ENCODE results near the gene MATK. TPM values are rescaled to one million over a fixed set of nuclear protein-coding genes. Genes with fewer than 3 reads are reported as not detected.

MATK gene
- total and polyA plus RNA-seq, 10 of the 15 experiments (the other 5 are each of a cell fraction or from before 2014, with no cell fraction given) = 0.24 to 2.2 (median 1.1) TPM; not detected in 2

DNA sequence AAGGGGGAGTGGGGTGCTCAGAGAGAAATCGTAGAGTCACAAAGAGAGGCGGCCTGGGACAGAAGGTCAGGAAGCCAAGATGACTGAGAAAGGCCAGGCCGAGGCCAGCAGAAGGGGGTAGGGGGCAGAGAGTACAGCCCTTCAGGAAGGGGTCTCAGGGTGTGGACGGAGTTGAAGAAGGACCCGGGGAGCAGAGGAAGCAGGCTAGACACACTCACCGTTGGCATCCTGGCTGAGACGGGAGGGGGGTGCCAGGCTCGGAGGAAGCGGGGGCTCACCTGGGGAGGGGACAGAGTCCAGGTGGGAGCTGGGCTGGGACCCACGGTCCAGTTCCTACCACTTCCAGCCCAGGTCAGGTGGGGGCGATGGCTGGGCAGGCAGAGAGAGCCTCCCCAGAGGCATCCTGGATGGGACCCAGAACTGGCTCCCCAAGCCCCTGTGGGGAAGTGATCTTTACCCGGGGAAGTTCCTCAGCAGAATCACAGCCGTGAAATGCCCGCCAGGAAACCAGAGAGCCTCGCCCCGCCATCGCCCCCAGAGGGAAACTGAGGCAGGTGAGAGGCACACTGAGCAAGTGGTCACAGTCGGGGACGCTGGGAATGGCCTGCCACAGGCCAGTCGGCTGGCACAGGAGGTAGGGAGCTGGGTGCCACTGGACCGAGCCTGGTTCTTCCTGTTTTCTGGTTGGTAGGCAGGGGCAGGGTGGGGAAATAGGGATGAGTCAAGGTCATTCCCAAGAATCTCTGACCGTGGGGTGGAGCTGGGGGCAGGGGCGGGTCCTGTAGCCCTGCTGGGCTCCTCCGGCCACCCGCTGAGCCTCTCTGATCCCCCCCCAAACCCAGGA is 1.4 kb downstream of the MATK start:
- no TSS peak for BruUV-seq (replicated peaks)
- no peak for ATAC-seq
- POLR2A ChIA-PET = no interaction called here
- no peaks in the 10 kb centered on the region for H4K20me1 ChIP-seq (ENCODE audit: control insufficient read depth, insufficient read depth)
- SMC1A ChIA-PET (ENCODE audit: uncharacterized antibody, unreplicated experiment) = no interaction called here
- 8% methylated on average over 21 of the region's 25 CpGs for WGBS (ENCODE audit: insufficient coverage, insufficient replicate concordance, low lambda C conversion rate, missing lambda C conversion rate)
- CTCF ChIA-PET = no interaction called here
- TF ChIP-seq ZNF24 (IDR thresholded peaks at IDR 0.05) (no peak), TAF1 (IDR thresholded peaks at IDR 0.05; ENCODE audit: borderline replicate concordance, low read depth, low read length) (no peak), ZNF622 (IDR thresholded peaks at IDR 0.05) (no peak), SREBF1 (IDR thresholded peaks at IDR 0.05; ENCODE audit: low read length) (no peak), SMC3 (IDR thresholded peaks at IDR 0.05; ENCODE audit: borderline replicate concordance, low read length) (no peak), RAD51 (IDR thresholded peaks at IDR 0.05) (no peak), HDGF (IDR thresholded peaks at IDR 0.05) (no peak), RFX5 (IDR thresholded peaks at IDR 0.05; ENCODE audit: low read depth, low read length) (no peak)
- TF ChIP-seq, protein P1, sequence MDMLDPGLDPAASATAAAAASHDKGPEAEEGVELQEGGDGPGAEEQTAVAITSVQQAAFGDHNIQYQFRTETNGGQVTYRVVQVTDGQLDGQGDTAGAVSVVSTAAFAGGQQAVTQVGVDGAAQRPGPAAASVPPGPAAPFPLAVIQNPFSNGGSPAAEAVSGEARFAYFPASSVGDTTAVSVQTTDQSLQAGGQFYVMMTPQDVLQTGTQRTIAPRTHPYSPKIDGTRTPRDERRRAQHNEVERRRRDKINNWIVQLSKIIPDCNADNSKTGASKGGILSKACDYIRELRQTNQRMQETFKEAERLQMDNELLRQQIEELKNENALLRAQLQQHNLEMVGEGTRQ (IDR thresholded peaks at IDR 0.05; ENCODE audit: borderline replicate concordance, low read depth, low read length) = no peak
- TF ChIP-seq, protein P2, sequence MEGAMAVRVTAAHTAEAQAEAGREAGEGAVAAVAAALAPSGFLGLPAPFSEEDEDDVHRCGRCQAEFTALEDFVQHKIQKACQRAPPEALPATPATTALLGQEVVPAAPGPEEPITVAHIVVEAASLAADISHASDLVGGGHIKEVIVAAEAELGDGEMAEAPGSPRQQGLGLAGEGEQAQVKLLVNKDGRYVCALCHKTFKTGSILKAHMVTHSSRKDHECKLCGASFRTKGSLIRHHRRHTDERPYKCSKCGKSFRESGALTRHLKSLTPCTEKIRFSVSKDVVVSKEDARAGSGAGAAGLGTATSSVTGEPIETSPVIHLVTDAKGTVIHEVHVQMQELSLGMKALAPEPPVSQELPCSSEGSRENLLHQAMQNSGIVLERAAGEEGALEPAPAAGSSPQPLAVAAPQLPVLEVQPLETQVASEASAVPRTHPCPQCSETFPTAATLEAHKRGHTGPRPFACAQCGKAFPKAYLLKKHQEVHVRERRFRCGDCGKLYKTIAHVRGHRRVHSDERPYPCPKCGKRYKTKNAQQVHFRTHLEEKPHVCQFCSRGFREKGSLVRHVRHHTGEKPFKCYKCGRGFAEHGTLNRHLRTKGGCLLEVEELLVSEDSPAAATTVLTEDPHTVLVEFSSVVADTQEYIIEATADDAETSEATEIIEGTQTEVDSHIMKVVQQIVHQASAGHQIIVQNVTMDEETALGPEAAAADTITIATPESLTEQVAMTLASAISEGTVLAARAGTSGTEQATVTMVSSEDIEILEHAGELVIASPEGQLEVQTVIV (IDR thresholded peaks at IDR 0.05; ENCODE audit: borderline replicate concordance, partially characterized antibody) = no peak
- TF ChIP-seq, protein P3, sequence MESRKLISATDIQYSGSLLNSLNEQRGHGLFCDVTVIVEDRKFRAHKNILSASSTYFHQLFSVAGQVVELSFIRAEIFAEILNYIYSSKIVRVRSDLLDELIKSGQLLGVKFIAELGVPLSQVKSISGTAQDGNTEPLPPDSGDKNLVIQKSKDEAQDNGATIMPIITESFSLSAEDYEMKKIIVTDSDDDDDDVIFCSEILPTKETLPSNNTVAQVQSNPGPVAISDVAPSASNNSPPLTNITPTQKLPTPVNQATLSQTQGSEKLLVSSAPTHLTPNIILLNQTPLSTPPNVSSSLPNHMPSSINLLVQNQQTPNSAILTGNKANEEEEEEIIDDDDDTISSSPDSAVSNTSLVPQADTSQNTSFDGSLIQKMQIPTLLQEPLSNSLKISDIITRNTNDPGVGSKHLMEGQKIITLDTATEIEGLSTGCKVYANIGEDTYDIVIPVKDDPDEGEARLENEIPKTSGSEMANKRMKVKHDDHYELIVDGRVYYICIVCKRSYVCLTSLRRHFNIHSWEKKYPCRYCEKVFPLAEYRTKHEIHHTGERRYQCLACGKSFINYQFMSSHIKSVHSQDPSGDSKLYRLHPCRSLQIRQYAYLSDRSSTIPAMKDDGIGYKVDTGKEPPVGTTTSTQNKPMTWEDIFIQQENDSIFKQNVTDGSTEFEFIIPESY (IDR thresholded peaks at IDR 0.05) = no peak
- TF ChIP-seq, protein P4, sequence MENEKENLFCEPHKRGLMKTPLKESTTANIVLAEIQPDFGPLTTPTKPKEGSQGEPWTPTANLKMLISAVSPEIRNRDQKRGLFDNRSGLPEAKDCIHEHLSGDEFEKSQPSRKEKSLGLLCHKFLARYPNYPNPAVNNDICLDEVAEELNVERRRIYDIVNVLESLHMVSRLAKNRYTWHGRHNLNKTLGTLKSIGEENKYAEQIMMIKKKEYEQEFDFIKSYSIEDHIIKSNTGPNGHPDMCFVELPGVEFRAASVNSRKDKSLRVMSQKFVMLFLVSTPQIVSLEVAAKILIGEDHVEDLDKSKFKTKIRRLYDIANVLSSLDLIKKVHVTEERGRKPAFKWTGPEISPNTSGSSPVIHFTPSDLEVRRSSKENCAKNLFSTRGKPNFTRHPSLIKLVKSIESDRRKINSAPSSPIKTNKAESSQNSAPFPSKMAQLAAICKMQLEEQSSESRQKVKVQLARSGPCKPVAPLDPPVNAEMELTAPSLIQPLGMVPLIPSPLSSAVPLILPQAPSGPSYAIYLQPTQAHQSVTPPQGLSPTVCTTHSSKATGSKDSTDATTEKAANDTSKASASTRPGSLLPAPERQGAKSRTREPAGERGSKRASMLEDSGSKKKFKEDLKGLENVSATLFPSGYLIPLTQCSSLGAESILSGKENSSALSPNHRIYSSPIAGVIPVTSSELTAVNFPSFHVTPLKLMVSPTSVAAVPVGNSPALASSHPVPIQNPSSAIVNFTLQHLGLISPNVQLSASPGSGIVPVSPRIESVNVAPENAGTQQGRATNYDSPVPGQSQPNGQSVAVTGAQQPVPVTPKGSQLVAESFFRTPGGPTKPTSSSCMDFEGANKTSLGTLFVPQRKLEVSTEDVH (IDR thresholded peaks at IDR 0.05; ENCODE audit: low read depth, partially characterized antibody) = no peak
- H2AFZ ChIP-seq (ENCODE audit: control insufficient read depth, low read depth, low read length) = no peak overlapping the region
- H3K4me3 ChIP-seq = no peak overlapping the region
- DNase-seq (ENCODE audit: low read depth, low spot score) = no peak
- intact Hi-C loops (cut with micrococcal nuclease; ENCODE audit: unreplicated experiment) = no loop called here
- RAD21 ChIA-PET (ENCODE audit: unreplicated experiment) = no interaction called here
- in situ Hi-C loops (cut with MboI) = no loop called here
- no peak overlapping the region; the same call in 1 of the 2 replicates for H3K4me2 ChIP-seq (ENCODE audit: control insufficient read depth, insufficient read depth)
- H3K27ac ChIP-seq (ENCODE audit: control insufficient read depth, insufficient read depth) = no peak overlapping the region
- H3K9me3 ChIP-seq (replicated peaks; ENCODE audit: control insufficient read depth, insufficient read depth, low read length) = no peaks in the 10 kb centered on the region; the same call in 2 of the 3 replicates
- H3K79me2 ChIP-seq (ENCODE audit: control insufficient read depth, insufficient read depth, low read length) = no peaks in the 10 kb centered on the region
- no peaks in the 10 kb centered on the region; a peak in 1 of 4 replicates for H3K27me3 ChIP-seq (replicated peaks in 1 of 2; ENCODE audit: control insufficient read depth in 2 of 2, insufficient read depth in 2 of 2, low read length in 1 of 2)
- H3K4me1 ChIP-seq (ENCODE audit: control insufficient read depth, insufficient read depth, low read length) = no peaks in the 10 kb centered on the region
- no peaks in the 10 kb centered on the region; a peak in 1 of 4 replicates for H3K36me3 ChIP-seq (ENCODE audit: control insufficient read depth in 2 of 2, insufficient read depth in 2 of 2, low read length in 1 of 2)
- H3K9ac ChIP-seq (ENCODE audit: control insufficient read depth, insufficient read depth, low read length) = no peak overlapping the region
- FAIRE-seq = no peak

All from GM12878 (cell line).